Calu3 (cell line): ENCODE data around the gene OTOG. TPM values are rescaled to one million over a fixed set of nuclear protein-coding genes. Genes with fewer than 3 reads are reported as not detected.

Source experiments
- BruUV-seq: library from RNA; stranded (reverse); fragments of 400-500 nt; replicated peaks from 2 replicates; lab custom pipeline; 2021; lab: Mats Ljungman, UMichigan
- CTCF ChIA-PET: fragments of 300-600 bp; sonication (Branson Sonifier 250); formaldehyde crosslinking; loops from one replicate; lab custom pipeline; 2022; ENCODE audit warnings: antibody characterized with exemption; lab: Charles Lee
- DNase-seq: peaks from one replicate; pipeline ENCODE4 v3.0.0; 2022
- H3K27ac Mint-ChIP-seq: one replicate; pipeline ENCODE4 v1.8.0; 2022; ENCODE audit warnings: mixed read lengths; ENCODE audit not compliant: unreplicated experiment
- H3K27me3 Mint-ChIP-seq: one replicate; pipeline ENCODE4 v1.8.0; 2022; ENCODE audit warnings: mixed read lengths; ENCODE audit not compliant: unreplicated experiment
- H3K36me3 Mint-ChIP-seq: one replicate; pipeline ENCODE4 v1.8.0; 2022; ENCODE audit warnings: mild to moderate bottlenecking, moderate library complexity, mixed read lengths; ENCODE audit not compliant: insufficient read depth, unreplicated experiment
- H3K4me1 Mint-ChIP-seq: one replicate; pipeline ENCODE4 v1.8.0; 2022; ENCODE audit warnings: mild to moderate bottlenecking, low read depth, mixed read lengths; ENCODE audit not compliant: unreplicated experiment
- H3K4me3 Mint-ChIP-seq: one replicate; pipeline ENCODE4 v1.8.0; 2022; ENCODE audit warnings: mild to moderate bottlenecking, low read depth, moderate library complexity, mixed read lengths; ENCODE audit not compliant: unreplicated experiment
- H3K9me3 Mint-ChIP-seq: one replicate; pipeline ENCODE4 v1.8.0; 2022; ENCODE audit warnings: low read depth, mixed read lengths; ENCODE audit not compliant: unreplicated experiment
- intact Hi-C: fragments of 100-400 bp; cut with micrococcal nuclease; formaldehyde crosslinking; loops from one replicate; pipeline ENCODE4 v1.10.0; 2022; ENCODE audit not compliant: unreplicated experiment
- total RNA-seq: library from RNA; stranded (reverse); gene quantifications from 2 replicates; pipeline ENCODE4 v1.2.3, GENCODE V29; 2022
- TF ChIP-seq, protein P1 (sequence below): fragments of 200-600 bp; IDR thresholded peaks from one replicate; pipeline ENCODE4 v1.8.0; 2022; ENCODE audit warnings: antibody characterized with exemption; ENCODE audit not compliant: unreplicated experiment

OTOG gene
- total RNA-seq, 1 experiment from 2014 or later = not detected

- Mint-ChIP-seq H3K4me3 (no peak overlapping the region), H3K36me3 (peaks cover 12% of the 10 kb centered on the region), H3K27ac (no peak overlapping the region), H3K27me3 (peaks cover 45% of the 10 kb centered on the region), H3K4me1 (peaks cover 31% of the 10 kb centered on the region), H3K9me3 (peaks cover 2% of the 10 kb centered on the region)
- no peak for DNase-seq
- BruUV-seq = no TSS peak
- CTCF ChIA-PET = no interaction called here
- intact Hi-C loops = no loop called here
- TF ChIP-seq, protein P1, sequence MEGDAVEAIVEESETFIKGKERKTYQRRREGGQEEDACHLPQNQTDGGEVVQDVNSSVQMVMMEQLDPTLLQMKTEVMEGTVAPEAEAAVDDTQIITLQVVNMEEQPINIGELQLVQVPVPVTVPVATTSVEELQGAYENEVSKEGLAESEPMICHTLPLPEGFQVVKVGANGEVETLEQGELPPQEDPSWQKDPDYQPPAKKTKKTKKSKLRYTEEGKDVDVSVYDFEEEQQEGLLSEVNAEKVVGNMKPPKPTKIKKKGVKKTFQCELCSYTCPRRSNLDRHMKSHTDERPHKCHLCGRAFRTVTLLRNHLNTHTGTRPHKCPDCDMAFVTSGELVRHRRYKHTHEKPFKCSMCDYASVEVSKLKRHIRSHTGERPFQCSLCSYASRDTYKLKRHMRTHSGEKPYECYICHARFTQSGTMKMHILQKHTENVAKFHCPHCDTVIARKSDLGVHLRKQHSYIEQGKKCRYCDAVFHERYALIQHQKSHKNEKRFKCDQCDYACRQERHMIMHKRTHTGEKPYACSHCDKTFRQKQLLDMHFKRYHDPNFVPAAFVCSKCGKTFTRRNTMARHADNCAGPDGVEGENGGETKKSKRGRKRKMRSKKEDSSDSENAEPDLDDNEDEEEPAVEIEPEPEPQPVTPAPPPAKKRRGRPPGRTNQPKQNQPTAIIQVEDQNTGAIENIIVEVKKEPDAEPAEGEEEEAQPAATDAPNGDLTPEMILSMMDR = no peak
Measured at GRCh38 chr11:17546240-17546639, 819 bp upstream of the OTOG start.

- Mint-ChIP-seq H3K4me1 (peaks cover 18% of the 10 kb centered on the region), H3K27ac (no peak overlapping the region), H3K27me3 (peaks cover 62% of the 10 kb centered on the region), H3K9me3 (peaks cover 2% of the 10 kb centered on the region), H3K36me3 (peaks cover 6% of the 10 kb centered on the region), H3K4me3 (no peak overlapping the region)
- TF ChIP-seq, protein P1 = no peak
- CTCF ChIA-PET = no interaction called here
- no peak for DNase-seq
- no TSS peak for BruUV-seq
- intact Hi-C loops = no loop called here
Measured at GRCh38 chr11:17547932-17548331, 873 bp downstream of the OTOG start.

DNA sequence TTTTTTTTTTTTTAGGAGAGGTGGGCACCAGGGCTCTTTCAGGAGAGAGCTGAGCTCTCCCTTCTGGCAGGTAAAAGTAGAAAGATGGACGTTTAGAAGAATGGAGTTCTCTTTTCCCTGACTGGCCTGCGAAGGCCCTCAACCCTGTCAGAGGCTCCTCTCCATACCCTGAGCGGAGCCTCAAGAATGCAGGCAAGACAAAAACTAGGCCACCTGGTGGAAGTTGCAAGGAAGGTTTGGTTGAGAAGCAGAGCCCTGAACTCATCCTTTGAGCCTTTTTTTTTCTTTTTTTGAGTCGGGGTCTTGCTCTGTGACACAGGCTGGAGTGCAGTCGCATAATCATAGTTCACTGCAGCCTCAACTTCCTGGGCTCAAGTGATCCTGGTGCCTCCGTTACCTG lies 1.4 kb downstream of the OTOG start:
- no peak for DNase-seq
- peaks cover 6% of the 10 kb centered on the region for H3K36me3 Mint-ChIP-seq
- peaks cover 2% of the 10 kb centered on the region for H3K9me3 Mint-ChIP-seq
- no peak overlapping the region for H3K4me3 Mint-ChIP-seq
- intact Hi-C loops = no loop called here
- CTCF ChIA-PET = no interaction called here
- peaks cover 67% of the 10 kb centered on the region for H3K27me3 Mint-ChIP-seq
- peaks cover 18% of the 10 kb centered on the region for H3K4me1 Mint-ChIP-seq
- BruUV-seq = no TSS peak
- no peak overlapping the region for H3K27ac Mint-ChIP-seq
- TF ChIP-seq, protein P1 = no peak

DNA sequence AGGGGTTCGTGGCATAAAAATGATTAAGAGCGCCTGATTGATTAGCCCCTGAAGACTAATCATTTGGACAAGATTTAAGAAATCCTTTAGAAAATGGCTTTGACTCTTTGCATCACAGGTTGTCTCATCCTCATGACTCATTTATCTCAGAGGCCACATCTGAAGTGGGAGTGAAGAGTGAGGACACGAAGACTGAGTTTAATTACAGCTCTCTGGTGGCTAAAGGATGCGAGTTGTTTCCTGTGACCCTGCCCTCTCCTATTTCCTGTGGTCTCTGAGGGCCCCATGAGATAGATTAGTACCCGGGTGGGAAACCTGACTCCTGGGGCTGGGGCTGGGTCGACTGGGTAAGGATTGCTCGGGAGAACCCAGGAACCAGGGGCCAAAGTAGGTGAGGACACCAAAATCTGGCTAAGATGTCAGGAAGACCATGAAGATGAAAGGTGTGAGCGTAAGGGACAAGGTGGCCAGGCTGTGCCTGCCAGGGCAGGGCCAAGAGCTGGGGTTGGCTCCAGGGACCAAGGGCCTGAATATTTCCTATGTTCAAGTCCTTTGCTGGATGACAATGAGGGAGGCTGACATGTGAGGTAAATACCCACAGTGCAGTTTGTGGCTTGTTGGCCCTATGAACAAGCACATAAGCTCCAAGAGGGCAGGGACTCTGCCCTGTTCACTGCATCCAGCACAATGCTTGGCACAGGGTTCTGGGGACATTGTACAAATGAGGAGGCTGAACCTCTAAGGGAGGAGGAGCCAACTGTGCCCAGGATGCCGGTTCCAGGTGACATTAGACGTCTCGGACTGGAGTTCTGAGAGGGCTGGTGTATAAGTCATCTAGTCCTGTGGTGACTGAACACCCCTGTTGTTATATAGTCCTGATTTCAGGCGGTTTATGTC lies 3.6 kb downstream of the OTOG start:
- TF ChIP-seq, protein P1 = no peak
- H3K36me3 Mint-ChIP-seq = no peaks in the 10 kb centered on the region
- no peak overlapping the region for H3K27ac Mint-ChIP-seq
- no TSS peak for BruUV-seq
- no peak overlapping the region for H3K4me3 Mint-ChIP-seq
- H3K27me3 Mint-ChIP-seq = peaks cover 70% of the 10 kb centered on the region
- H3K4me1 Mint-ChIP-seq = peaks cover 9% of the 10 kb centered on the region
- intact Hi-C loops = no loop called here
- DNase-seq = no peak
- no peaks in the 10 kb centered on the region for H3K9me3 Mint-ChIP-seq
- CTCF ChIA-PET = no interaction called here
